ENCODE data around the gene NPY5R. TPM values are rescaled to one million over a fixed set of nuclear protein-coding genes. Genes with fewer than 3 reads are reported as not detected.

Gene NPY5R
- total RNA-seq, 2 experiments from 2014 or later, result not detected

DNA sequence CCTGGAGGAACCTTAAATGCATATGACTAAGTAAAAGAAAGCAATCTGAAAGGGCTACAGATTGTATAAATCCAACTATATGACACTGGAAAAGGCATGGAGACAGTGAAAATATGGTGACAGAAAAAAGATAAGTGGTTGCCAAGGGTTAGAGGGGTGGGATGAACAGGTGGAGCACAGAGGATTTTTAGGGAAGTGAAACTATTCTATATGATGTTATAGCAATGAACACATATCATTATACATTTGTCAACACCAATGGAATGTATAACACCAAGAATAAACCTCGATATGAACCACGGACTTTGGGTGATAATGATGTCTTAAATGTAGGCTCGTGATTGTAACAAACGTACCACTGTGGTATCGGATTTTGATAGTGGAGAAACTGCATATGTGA is 40.7 kb downstream of the NPY5R start:
- no peaks in the 10 kb centered on the region for H3K4me1 Mint-ChIP-seq (ENCODE audit: low read depth)
- ChIA-PET CTCF (no interaction called here), POLR2A (no interaction called here)
- no peaks in the 10 kb centered on the region for H3K9me3 Mint-ChIP-seq
- ATAC-seq (no peak), DNase-seq (no peak)
- intact Hi-C loops (cut with micrococcal nuclease), result no loop called here
- H3K36me3 Mint-ChIP-seq (ENCODE audit: low read depth), result no peaks in the 10 kb centered on the region
- H3K4me3 Mint-ChIP-seq, result no peak overlapping the region
- no peaks in the 10 kb centered on the region for H3K27me3 Mint-ChIP-seq
- TF ChIP-seq, protein P1, sequence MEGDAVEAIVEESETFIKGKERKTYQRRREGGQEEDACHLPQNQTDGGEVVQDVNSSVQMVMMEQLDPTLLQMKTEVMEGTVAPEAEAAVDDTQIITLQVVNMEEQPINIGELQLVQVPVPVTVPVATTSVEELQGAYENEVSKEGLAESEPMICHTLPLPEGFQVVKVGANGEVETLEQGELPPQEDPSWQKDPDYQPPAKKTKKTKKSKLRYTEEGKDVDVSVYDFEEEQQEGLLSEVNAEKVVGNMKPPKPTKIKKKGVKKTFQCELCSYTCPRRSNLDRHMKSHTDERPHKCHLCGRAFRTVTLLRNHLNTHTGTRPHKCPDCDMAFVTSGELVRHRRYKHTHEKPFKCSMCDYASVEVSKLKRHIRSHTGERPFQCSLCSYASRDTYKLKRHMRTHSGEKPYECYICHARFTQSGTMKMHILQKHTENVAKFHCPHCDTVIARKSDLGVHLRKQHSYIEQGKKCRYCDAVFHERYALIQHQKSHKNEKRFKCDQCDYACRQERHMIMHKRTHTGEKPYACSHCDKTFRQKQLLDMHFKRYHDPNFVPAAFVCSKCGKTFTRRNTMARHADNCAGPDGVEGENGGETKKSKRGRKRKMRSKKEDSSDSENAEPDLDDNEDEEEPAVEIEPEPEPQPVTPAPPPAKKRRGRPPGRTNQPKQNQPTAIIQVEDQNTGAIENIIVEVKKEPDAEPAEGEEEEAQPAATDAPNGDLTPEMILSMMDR (IDR thresholded peaks at IDR 0.05), result no peak
- H3K27ac Mint-ChIP-seq, result no peak overlapping the region

DNA sequence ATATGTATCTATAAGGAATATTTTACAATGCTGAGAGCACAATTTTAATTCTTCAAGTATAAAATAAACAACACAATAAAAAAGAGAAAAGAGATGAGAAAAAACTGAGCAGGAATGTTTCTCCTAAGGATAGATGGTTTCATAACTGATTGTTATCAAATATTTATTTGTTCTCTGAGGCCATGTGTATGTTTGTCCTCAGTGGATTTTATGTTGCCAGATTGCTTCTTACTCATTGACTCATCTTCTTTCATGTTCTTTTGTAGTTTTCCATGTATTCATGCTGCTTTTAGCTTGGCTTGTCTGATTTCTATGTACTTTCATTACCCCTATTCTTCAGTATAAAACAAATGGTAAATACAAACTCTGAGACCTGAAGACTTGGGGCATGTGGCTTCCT is 41.2 kb downstream of the NPY5R start:
- no peaks in the 10 kb centered on the region for H3K9me3 Mint-ChIP-seq
- no peaks in the 10 kb centered on the region for H3K4me1 Mint-ChIP-seq (ENCODE audit: low read depth)
- no peak overlapping the region for H3K27ac Mint-ChIP-seq
- intact Hi-C loops (cut with micrococcal nuclease), result no loop called here
- ChIA-PET CTCF (no interaction called here), POLR2A (no interaction called here)
- H3K4me3 Mint-ChIP-seq, result no peak overlapping the region
- DNase-seq (no peak), ATAC-seq (no peak)
- H3K27me3 Mint-ChIP-seq, result no peaks in the 10 kb centered on the region
- H3K36me3 Mint-ChIP-seq (ENCODE audit: low read depth), result no peaks in the 10 kb centered on the region
- TF ChIP-seq, protein P1 (IDR thresholded peaks at IDR 0.05), result no peak

DNA sequence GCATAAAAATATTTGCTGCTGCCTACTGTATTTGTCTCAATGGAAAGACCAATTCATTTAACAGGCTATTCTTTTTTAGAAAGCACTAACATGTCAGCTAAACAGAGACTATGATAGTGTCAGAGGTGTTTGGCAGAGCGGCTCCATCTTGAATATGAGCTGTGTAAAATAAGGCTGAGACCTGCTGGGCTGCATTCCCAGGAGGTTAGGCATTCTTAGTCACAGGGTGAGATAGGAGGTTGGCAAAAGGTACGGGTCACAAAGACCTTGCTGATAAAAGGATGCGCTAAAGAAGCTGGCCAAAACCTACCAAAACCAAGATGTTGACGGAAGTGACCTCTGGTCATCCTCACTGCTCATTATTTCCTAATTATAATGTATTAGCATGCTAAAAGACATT is 41.8 kb downstream of the NPY5R start:
- POLR2A ChIA-PET, result no interaction called here
- H3K4me3 Mint-ChIP-seq, result no peak overlapping the region
- ATAC-seq (no peak), DNase-seq (no peak)
- H3K9me3 Mint-ChIP-seq, result no peaks in the 10 kb centered on the region
- H3K27me3 Mint-ChIP-seq, result peaks cover 2% of the 10 kb centered on the region
- intact Hi-C loops (cut with micrococcal nuclease), result no loop called here
- no peak overlapping the region for H3K27ac Mint-ChIP-seq
- no peaks in the 10 kb centered on the region for H3K4me1 Mint-ChIP-seq (ENCODE audit: low read depth)
- CTCF ChIA-PET, result no interaction called here
- no peaks in the 10 kb centered on the region for H3K36me3 Mint-ChIP-seq (ENCODE audit: low read depth)
- TF ChIP-seq, protein P1 (IDR thresholded peaks at IDR 0.05), result no peak

DNA sequence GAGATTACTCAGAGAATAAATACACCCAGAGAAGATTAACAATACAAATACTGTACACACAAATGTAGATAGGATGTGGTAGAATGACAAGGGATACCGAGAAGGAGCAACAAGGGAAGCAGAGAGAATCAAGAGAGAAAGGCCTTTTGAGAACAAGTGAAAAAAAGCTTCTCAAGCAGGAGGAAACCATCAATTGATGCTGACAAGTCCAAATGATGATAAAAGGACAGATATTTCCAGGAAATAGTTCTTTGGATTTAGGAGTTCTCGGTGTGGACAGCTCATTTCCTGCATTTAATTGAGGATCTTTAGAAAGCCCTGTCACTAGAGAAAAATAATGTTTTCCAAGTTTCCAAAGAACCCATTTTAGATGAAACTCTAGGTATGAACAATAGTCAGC is 48.1 kb downstream of the NPY5R start:
- no peak overlapping the region for H3K4me3 Mint-ChIP-seq
- DNase-seq, result no peak
- no peak for ATAC-seq
- peaks cover 8% of the 10 kb centered on the region for H3K27me3 Mint-ChIP-seq
- POLR2A ChIA-PET, result no interaction called here
- no peaks in the 10 kb centered on the region for H3K9me3 Mint-ChIP-seq
- no peak overlapping the region for H3K27ac Mint-ChIP-seq
- no peaks in the 10 kb centered on the region for H3K36me3 Mint-ChIP-seq (ENCODE audit: low read depth)
- CTCF ChIA-PET, result no interaction called here
- TF ChIP-seq, protein P1 (IDR thresholded peaks at IDR 0.05), result no peak
- H3K4me1 Mint-ChIP-seq (ENCODE audit: low read depth), result no peaks in the 10 kb centered on the region
- intact Hi-C loops (cut with micrococcal nuclease), result no loop called here

DNA sequence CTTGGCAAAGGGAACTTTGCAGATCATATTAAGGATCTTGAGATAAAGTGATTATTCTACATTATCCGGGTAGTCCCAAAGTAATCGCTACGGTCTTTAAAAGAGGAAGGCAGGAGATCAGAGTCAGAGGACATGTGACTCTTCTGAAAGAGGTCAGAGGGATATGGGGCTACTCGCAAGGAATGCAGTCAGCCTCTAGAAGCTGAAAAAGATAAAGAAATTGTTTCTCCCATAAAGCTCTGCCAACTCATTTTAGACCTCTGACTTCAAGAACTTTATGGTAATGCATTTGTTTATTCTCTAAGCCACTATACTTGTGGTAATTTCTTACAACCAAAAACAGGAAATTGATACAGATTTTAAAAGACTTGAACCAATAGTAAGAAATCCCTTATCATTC is 48.6 kb downstream of the NPY5R start:
- Mint-ChIP-seq H3K4me1 (ENCODE audit: low read depth) (no peaks in the 10 kb centered on the region), H3K27me3 (peaks cover 8% of the 10 kb centered on the region), H3K9me3 (no peaks in the 10 kb centered on the region), H3K27ac (no peak overlapping the region), H3K36me3 (ENCODE audit: low read depth) (no peaks in the 10 kb centered on the region), H3K4me3 (no peak overlapping the region)
- ChIA-PET POLR2A (no interaction called here), CTCF (no interaction called here)
- ATAC-seq (no peak), DNase-seq (no peak)
- TF ChIP-seq, protein P1 (IDR thresholded peaks at IDR 0.05), result no peak
- intact Hi-C loops (cut with micrococcal nuclease), result no loop called here

Data from activated CD8-positive, alpha-beta T cell treated with anti-CD3 and anti-CD28 coated beads for 36 hours (primary cell).